H1 (cell line): Measurements from ENCODE around the gene DAPK1. TPM values are rescaled to one million over a fixed set of nuclear protein-coding genes. Genes with fewer than 3 reads are reported as not detected.

ENCODE experiments used
- ATF2 ChIP-seq: IDR thresholded peaks from 2 replicates; pipeline ENCODE4 v1.6.1; 2012; ENCODE audit warnings: low read length, inconsistent platforms
- CEBPB ChIP-seq: IDR thresholded peaks from 2 replicates; pipeline ENCODE4 v1.6.1; 2012; ENCODE audit warnings: low read depth, low read length
- FOSL1 ChIP-seq: IDR thresholded peaks from 2 replicates; pipeline ENCODE4 v1.6.1; 2011; ENCODE audit warnings: mild to moderate bottlenecking, low read depth, low read length, moderate library complexity; ENCODE audit not compliant: insufficient read depth
- HDAC2 ChIP-seq, 2 experiments: fragments of 300-600 bp in 1 of 2; sonication (generic) in 1 of 2; IDR thresholded peaks; 2 replicates each; pipeline ENCODE4 v1.6.1; 2011 to 2012; ENCODE audit warnings: low read depth in 2 of 2, low read length in 2 of 2, mild to moderate bottlenecking in 2 of 2, moderate library complexity in 2 of 2, borderline replicate concordance in 1 of 2, inconsistent platforms in 1 of 2
- HDAC6 ChIP-seq: IDR thresholded peaks from one replicate; pipeline ENCODE4 v1.7.1; 2012; ENCODE audit warnings: low read depth, mild to moderate bottlenecking, inconsistent platforms, low read length, moderate library complexity
- RFX5 ChIP-seq: IDR thresholded peaks from 2 replicates; pipeline ENCODE4 v1.6.1; 2011; ENCODE audit warnings: low read depth, low read length, improper control_type of control experiment, borderline replicate concordance
- SAP30 ChIP-seq: fragments of 300-600 bp; sonication (generic); IDR thresholded peaks from 2 replicates; pipeline ENCODE4 v1.7.1; 2012; ENCODE audit warnings: low read length, moderate library complexity, mild to moderate bottlenecking, inconsistent platforms; ENCODE audit not compliant: insufficient read depth, insufficient replicate concordance
- TEAD4 ChIP-seq: IDR thresholded peaks from 2 replicates; pipeline ENCODE4 v1.6.1; 2012; ENCODE audit warnings: low read depth, low read length, inconsistent platforms, mixed read lengths
- polyA plus RNA-seq, 7 experiments: library from polyadenylated mRNA; depleted of rRNA in 3 of 7; stranded (reverse) in 5 of 7; unstranded in 2 of 7; fragments of >200 nt in 5 of 7; fragments of 200-250 nt in 2 of 7; gene quantifications; 1 replicate in 5 of 7; 2 replicates in 1 of 7; 4 replicates in 1 of 7; pipeline versions ENCODE4 v1.2.1 to v1.2.3, GENCODE V29; 2011 to 2013; ENCODE audit warnings: missing spikeins in 2 of 7, mixed read lengths in 2 of 7
- total RNA-seq: library from RNA; stranded (reverse); fragmentation: NEBNext Ultra II Directional; extraction: Animal tissue kit (Norgen Biotek cat#: 25700); gene quantifications from 2 replicates; pipeline ENCODE4 v1.2.1, GENCODE V29; 2021
- TF ChIP-seq, protein P1 (sequence below): fragments of 300-600 bp; sonication (generic); IDR thresholded peaks from 2 replicates; pipeline ENCODE4 v1.7.1; 2012; ENCODE audit warnings: low read length, moderate library complexity, mild to moderate bottlenecking, inconsistent platforms; ENCODE audit not compliant: insufficient replicate concordance

The DAPK1 gene
- total and polyA plus RNA-seq, 2 of the 8 experiments (the other 6 are each of a cell fraction or from before 2014, with no cell fraction given) = 62.4 to 131 TPM

- TF ChIP-seq, protein P1, sequence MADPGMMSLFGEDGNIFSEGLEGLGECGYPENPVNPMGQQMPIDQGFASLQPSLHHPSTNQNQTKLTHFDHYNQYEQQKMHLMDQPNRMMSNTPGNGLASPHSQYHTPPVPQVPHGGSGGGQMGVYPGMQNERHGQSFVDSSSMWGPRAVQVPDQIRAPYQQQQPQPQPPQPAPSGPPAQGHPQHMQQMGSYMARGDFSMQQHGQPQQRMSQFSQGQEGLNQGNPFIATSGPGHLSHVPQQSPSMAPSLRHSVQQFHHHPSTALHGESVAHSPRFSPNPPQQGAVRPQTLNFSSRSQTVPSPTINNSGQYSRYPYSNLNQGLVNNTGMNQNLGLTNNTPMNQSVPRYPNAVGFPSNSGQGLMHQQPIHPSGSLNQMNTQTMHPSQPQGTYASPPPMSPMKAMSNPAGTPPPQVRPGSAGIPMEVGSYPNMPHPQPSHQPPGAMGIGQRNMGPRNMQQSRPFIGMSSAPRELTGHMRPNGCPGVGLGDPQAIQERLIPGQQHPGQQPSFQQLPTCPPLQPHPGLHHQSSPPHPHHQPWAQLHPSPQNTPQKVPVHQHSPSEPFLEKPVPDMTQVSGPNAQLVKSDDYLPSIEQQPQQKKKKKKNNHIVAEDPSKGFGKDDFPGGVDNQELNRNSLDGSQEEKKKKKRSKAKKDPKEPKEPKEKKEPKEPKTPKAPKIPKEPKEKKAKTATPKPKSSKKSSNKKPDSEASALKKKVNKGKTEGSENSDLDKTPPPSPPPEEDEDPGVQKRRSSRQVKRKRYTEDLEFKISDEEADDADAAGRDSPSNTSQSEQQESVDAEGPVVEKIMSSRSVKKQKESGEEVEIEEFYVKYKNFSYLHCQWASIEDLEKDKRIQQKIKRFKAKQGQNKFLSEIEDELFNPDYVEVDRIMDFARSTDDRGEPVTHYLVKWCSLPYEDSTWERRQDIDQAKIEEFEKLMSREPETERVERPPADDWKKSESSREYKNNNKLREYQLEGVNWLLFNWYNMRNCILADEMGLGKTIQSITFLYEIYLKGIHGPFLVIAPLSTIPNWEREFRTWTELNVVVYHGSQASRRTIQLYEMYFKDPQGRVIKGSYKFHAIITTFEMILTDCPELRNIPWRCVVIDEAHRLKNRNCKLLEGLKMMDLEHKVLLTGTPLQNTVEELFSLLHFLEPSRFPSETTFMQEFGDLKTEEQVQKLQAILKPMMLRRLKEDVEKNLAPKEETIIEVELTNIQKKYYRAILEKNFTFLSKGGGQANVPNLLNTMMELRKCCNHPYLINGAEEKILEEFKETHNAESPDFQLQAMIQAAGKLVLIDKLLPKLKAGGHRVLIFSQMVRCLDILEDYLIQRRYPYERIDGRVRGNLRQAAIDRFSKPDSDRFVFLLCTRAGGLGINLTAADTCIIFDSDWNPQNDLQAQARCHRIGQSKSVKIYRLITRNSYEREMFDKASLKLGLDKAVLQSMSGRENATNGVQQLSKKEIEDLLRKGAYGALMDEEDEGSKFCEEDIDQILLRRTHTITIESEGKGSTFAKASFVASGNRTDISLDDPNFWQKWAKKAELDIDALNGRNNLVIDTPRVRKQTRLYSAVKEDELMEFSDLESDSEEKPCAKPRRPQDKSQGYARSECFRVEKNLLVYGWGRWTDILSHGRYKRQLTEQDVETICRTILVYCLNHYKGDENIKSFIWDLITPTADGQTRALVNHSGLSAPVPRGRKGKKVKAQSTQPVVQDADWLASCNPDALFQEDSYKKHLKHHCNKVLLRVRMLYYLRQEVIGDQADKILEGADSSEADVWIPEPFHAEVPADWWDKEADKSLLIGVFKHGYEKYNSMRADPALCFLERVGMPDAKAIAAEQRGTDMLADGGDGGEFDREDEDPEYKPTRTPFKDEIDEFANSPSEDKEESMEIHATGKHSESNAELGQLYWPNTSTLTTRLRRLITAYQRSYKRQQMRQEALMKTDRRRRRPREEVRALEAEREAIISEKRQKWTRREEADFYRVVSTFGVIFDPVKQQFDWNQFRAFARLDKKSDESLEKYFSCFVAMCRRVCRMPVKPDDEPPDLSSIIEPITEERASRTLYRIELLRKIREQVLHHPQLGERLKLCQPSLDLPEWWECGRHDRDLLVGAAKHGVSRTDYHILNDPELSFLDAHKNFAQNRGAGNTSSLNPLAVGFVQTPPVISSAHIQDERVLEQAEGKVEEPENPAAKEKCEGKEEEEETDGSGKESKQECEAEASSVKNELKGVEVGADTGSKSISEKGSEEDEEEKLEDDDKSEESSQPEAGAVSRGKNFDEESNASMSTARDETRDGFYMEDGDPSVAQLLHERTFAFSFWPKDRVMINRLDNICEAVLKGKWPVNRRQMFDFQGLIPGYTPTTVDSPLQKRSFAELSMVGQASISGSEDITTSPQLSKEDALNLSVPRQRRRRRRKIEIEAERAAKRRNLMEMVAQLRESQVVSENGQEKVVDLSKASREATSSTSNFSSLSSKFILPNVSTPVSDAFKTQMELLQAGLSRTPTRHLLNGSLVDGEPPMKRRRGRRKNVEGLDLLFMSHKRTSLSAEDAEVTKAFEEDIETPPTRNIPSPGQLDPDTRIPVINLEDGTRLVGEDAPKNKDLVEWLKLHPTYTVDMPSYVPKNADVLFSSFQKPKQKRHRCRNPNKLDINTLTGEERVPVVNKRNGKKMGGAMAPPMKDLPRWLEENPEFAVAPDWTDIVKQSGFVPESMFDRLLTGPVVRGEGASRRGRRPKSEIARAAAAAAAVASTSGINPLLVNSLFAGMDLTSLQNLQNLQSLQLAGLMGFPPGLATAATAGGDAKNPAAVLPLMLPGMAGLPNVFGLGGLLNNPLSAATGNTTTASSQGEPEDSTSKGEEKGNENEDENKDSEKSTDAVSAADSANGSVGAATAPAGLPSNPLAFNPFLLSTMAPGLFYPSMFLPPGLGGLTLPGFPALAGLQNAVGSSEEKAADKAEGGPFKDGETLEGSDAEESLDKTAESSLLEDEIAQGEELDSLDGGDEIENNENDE = no peak
- TF ChIP-seq HDAC6 (no peak), RFX5 (no peak), ATF2 (no peak), CEBPB (peak; percentile 94), HDAC2 (IDR thresholded peaks at IDR 0.05; ENCODE audit: borderline replicate concordance in 1 of 2, low read depth in 2 of 2, low read length in 2 of 2) (no peak), FOSL1 (no peak), SAP30 (no peak), TEAD4 (peak; percentile 21; the same call in 1 of the 2 replicates)
These were observed 169.6 kb downstream of the DAPK1 start (continued) for GRCh38 chr9:87667164-87667738.
